OCI-LY1 (cell line): Measurements from ENCODE around the gene GLYATL1B.
A peak's percentile ranks its signal among the peaks of the same experiment; 100 is the strongest.
"Not testable (repeated sequence)": the region's sequence is repeated elsewhere in the genome, so short reads cannot be mapped to it uniquely, and the experiment has no call there.

Experiments
- H2AFZ ChIP-seq: fragments of 200-600 bp; sonication (generic), shearing (Covaris generic); 2 replicates; pipeline ENCODE4 v1.6.0; 2014; ENCODE audit warnings: antibody characterized with exemption, mild to moderate bottlenecking, low read length
- H3F3A ChIP-seq: fragments of 200-600 bp; sonication (generic), shearing (Covaris generic); 2 replicates; pipeline ENCODE4 v1.6.0; 2014; ENCODE audit warnings: mild to moderate bottlenecking, antibody characterized with exemption, low read length, moderate library complexity; ENCODE audit not compliant: insufficient read depth
- H3K27ac ChIP-seq: fragments of 200-600 bp; sonication (generic); 2 replicates; pipeline ENCODE4 v1.5.1; 2014; ENCODE audit warnings: low read length, mixed run types, mild to moderate bottlenecking, low read depth; ENCODE audit not compliant: poor library complexity, severe bottlenecking
- H3K27me3 ChIP-seq: fragments of 200-600 bp; sonication (generic); 2 replicates; pipeline ENCODE4 v1.6.0; 2014; ENCODE audit warnings: antibody characterized with exemption, mild to moderate bottlenecking, low read length, moderate library complexity; ENCODE audit not compliant: insufficient read depth
- H3K36me3 ChIP-seq: fragments of 200-600 bp; sonication (generic); 2 replicates; pipeline ENCODE4 v1.6.1; 2014; ENCODE audit warnings: mild to moderate bottlenecking, antibody characterized with exemption, low read length, moderate library complexity, mixed read lengths; ENCODE audit not compliant: insufficient read depth
- H3K4me1 ChIP-seq: fragments of 200-600 bp; sonication (generic); 2 replicates; pipeline ENCODE4 v1.5.1; 2014; ENCODE audit warnings: mild to moderate bottlenecking, low read length, moderate library complexity; ENCODE audit not compliant: insufficient read depth, severe bottlenecking
- H3K4me2 ChIP-seq: fragments of 200-600 bp; sonication (generic), shearing (Covaris generic); 2 replicates; pipeline ENCODE4 v1.6.1; 2014; ENCODE audit warnings: low read length
- H3K4me3 ChIP-seq: fragments of 200-600 bp; sonication (generic); 2 replicates; pipeline ENCODE4 v1.5.1; 2014; ENCODE audit warnings: low read length, low read depth, mild to moderate bottlenecking, mixed read lengths; ENCODE audit not compliant: poor library complexity, severe bottlenecking
- H3K79me2 ChIP-seq: fragments of 200-600 bp; shearing (Covaris generic); 2 replicates; pipeline ENCODE4 v1.6.1; 2016; ENCODE audit warnings: mixed run types, low read length, mixed read lengths; ENCODE audit not compliant: insufficient read depth
- H3K9ac ChIP-seq: fragments of 200-600 bp; sonication (generic), shearing (Covaris generic); 2 replicates; pipeline ENCODE4 v1.6.1; 2014; ENCODE audit warnings: mild to moderate bottlenecking, low read length, mixed read lengths
- H3K9me2 ChIP-seq: fragments of 200-600 bp; sonication (generic), shearing (Covaris generic); 2 replicates; pipeline ENCODE4 v1.6.1; 2014; ENCODE audit warnings: low read depth, mild to moderate bottlenecking, low read length, mixed read lengths
- H3K9me3 ChIP-seq: fragments of 200-600 bp; shearing (Covaris generic); 2 replicates; pipeline ENCODE4 v1.6.1; 2014; ENCODE audit warnings: low read length, mixed read lengths
- H4K20me1 ChIP-seq: fragments of 200-600 bp; sonication (generic), shearing (Covaris generic); 2 replicates; pipeline ENCODE4 v1.6.0; 2016; ENCODE audit warnings: mild to moderate bottlenecking, low read length; ENCODE audit not compliant: insufficient read depth
- EZH2 ChIP-seq: fragments of 200-600 bp; sonication (generic), shearing (Covaris generic); IDR thresholded peaks from 2 replicates; pipeline ENCODE4 v1.8.0; 2017; ENCODE audit warnings: borderline replicate concordance, mixed run types, mild to moderate bottlenecking, antibody characterized with exemption, low read length, moderate library complexity, mixed read lengths
- TF ChIP-seq, protein P1 (sequence below): fragments of 200-600 bp; sonication (generic), shearing (Covaris generic); IDR thresholded peaks from 2 replicates; pipeline ENCODE4 v1.5.1; 2017; ENCODE audit warnings: mild to moderate bottlenecking, antibody characterized with exemption, low read length, moderate library complexity, mixed read lengths

GLYATL1B gene

DNA sequence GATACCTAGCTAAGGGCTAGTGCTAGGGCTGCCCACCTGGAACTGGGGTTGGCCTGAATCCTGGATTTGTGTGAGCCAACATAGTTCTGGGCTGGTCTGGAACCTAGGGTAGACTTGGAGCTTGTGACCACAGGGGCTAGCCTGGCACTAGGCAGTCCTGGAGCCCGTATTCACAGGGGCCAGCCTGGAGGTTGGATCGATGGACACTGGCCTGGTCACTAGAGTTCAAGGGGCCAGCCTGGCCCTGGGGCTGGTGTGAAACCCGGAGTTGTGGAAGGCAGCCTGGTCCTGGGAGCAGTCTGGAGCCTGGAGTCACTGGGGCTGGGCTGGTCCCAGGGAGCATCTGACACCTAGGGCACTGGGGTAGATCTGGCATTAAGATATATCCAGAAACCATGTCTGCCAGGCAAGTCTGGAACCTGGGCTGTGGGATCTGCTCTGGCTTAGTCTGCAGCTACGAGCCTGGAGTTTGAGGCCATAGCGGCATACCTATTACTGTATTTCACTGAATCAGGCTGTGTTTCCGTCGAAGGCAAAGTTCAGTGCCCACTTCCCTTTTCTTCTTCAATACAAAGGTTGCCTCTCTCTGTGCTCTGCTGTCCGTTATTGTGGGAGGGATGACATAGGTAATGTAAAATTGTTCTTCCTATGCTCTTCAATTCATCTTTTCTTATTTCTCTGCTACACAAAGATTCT is 9.1 kb upstream of the GLYATL1B start:
- Histone ChIP-seq H3K27ac (peak overlapping the region; percentile 66), H3K4me3 (no peak overlapping the region), H3K9ac (no peak overlapping the region), H3K79me2 (no peaks in the 10 kb centered on the region), H3K9me3 (peaks cover 20% of the 10 kb centered on the region), H3K4me2 (no peak overlapping the region), H3K4me1 (peaks cover 30% of the 10 kb centered on the region), H2AFZ (no peak overlapping the region), H3K36me3 (peaks cover 19% of the 10 kb centered on the region), H3F3A (0 out of 2 replicates have a peak, but pooled peaks cover 8% of the 10 kb centered on the region), H4K20me1 (no peaks in the 10 kb centered on the region), H3K27me3 (no peaks in the 10 kb centered on the region), H3K9me2 (no peaks in the 10 kb centered on the region)
- no peak for TF ChIP-seq EZH2
- TF ChIP-seq, protein P1, sequence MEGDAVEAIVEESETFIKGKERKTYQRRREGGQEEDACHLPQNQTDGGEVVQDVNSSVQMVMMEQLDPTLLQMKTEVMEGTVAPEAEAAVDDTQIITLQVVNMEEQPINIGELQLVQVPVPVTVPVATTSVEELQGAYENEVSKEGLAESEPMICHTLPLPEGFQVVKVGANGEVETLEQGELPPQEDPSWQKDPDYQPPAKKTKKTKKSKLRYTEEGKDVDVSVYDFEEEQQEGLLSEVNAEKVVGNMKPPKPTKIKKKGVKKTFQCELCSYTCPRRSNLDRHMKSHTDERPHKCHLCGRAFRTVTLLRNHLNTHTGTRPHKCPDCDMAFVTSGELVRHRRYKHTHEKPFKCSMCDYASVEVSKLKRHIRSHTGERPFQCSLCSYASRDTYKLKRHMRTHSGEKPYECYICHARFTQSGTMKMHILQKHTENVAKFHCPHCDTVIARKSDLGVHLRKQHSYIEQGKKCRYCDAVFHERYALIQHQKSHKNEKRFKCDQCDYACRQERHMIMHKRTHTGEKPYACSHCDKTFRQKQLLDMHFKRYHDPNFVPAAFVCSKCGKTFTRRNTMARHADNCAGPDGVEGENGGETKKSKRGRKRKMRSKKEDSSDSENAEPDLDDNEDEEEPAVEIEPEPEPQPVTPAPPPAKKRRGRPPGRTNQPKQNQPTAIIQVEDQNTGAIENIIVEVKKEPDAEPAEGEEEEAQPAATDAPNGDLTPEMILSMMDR = no peak

- no peaks in the 10 kb centered on the region for H3K9me2 ChIP-seq
- H2AFZ ChIP-seq = no peak overlapping the region
- no peaks in the 10 kb centered on the region for H3K27me3 ChIP-seq
- H3K27ac ChIP-seq = peak overlapping the region; percentile 66
- H3K36me3 ChIP-seq = peaks cover 19% of the 10 kb centered on the region
- peaks cover 20% of the 10 kb centered on the region for H3K9me3 ChIP-seq
- no peak overlapping the region for H3K4me3 ChIP-seq
- H3K4me2 ChIP-seq = peak overlapping the region; percentile 43
- H4K20me1 ChIP-seq = no peaks in the 10 kb centered on the region
- H3K9ac ChIP-seq = no peak overlapping the region
- H3K4me1 ChIP-seq = peaks cover 30% of the 10 kb centered on the region
- H3F3A ChIP-seq = 0 out of 2 replicates have a peak, but pooled peaks cover 8% of the 10 kb centered on the region
- no peaks in the 10 kb centered on the region for H3K79me2 ChIP-seq
- TF ChIP-seq, protein P1 = no peak
- TF ChIP-seq EZH2 = no peak
These were observed 7.7 kb upstream of the GLYATL1B start for GRCh38 chr11:59078435-59078834.

DNA sequence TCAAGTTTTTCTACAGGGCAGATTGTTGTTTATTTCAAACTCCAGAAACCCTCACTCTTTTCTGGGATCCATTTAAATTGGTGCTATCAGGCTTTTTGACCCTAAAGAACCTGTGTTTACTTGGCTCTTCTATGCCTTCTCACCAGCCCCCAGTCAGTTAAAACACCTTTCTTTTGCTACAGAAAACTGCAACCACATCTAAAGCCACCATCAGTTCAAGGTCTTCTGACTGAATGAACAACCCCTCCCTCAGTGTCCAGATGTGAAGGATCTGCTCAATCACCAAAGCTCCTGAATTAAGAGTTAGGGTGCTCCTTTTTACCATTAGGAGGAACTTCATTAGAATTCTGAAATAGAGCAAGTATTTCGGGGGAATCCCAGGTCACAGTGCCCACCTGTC is 7.0 kb upstream of the GLYATL1B start:
- no peaks in the 10 kb centered on the region for H3K9me2 ChIP-seq
- no peaks in the 10 kb centered on the region for H3K79me2 ChIP-seq
- TF ChIP-seq EZH2 = no peak
- TF ChIP-seq, protein P1 = no peak
- peaks cover 19% of the 10 kb centered on the region for H3K36me3 ChIP-seq
- H3F3A ChIP-seq = 0 out of 2 replicates have a peak, but pooled peaks cover 8% of the 10 kb centered on the region
- peak overlapping the region; percentile 43; the same call in 1 of the 2 replicates for H3K4me2 ChIP-seq
- H3K27ac ChIP-seq = peak overlapping the region; percentile 66
- H4K20me1 ChIP-seq = no peaks in the 10 kb centered on the region
- H3K4me3 ChIP-seq = no peak overlapping the region
- peaks cover 17% of the 10 kb centered on the region for H3K9me3 ChIP-seq
- H2AFZ ChIP-seq = no peak overlapping the region
- H3K9ac ChIP-seq = no peak overlapping the region
- peaks cover 30% of the 10 kb centered on the region for H3K4me1 ChIP-seq
- no peaks in the 10 kb centered on the region for H3K27me3 ChIP-seq

GRCh38 chr11:59080421-59080820 is 5.7 kb upstream of the GLYATL1B start:
- not testable (repeated sequence) for H4K20me1 ChIP-seq, H2AFZ ChIP-seq, H3K9me3 ChIP-seq, H3F3A ChIP-seq, H3K79me2 ChIP-seq, H3K4me3 ChIP-seq, H3K27me3 ChIP-seq, H3K9me2 ChIP-seq, H3K27ac ChIP-seq, H3K9ac ChIP-seq, H3K4me2 ChIP-seq
- Histone ChIP-seq H3K4me1 (peaks cover 30% of the 10 kb centered on the region), H3K36me3 (peaks cover 19% of the 10 kb centered on the region)

DNA sequence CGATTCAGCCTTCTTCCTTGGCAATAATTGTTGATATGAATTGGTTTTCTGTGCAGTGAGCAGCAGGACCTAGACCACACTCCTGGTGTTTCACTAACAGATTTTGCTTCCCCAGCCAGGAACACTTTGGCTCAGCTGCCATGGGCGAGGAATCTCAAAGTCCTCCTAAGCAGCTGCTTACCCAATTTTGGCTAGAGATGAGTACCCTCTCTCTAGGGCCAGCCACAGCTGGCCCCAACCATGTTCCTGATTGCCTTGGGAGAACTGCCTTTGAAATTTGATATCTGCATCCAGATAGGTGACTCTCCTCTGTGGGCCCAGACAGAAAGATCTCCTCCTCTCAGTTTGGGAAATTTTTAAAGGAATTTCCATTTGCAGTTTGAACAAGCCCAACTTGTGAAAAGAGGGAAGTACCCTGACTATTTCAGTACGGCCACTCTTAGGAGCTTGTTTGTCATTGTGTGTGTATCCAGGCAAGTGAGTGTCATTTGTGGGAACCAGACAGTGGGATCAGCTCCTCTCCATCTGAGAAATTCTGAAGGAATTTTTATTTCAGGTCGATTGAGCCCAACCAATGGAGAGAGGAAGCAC is 4.6 kb upstream of the GLYATL1B start:
- H3K9me3 ChIP-seq, H3K79me2 ChIP-seq, H3K27me3 ChIP-seq, H4K20me1 ChIP-seq, H3K9ac ChIP-seq, H2AFZ ChIP-seq, H3K4me2 ChIP-seq, H3K9me2 ChIP-seq, H3K4me3 ChIP-seq, H3F3A ChIP-seq: not testable (repeated sequence)
- peaks cover 30% of the 10 kb centered on the region for H3K4me1 ChIP-seq
- peaks cover 12% of the 10 kb centered on the region for H3K36me3 ChIP-seq
- H3K27ac ChIP-seq = peak overlapping the region; percentile 13
